Measurements from ENCODE around the gene STH.

STH gene

GRCh38 chr17:46037722-46038255, 38.7 kb downstream of the STH start:
- no peak for DNase-seq (ENCODE audit: low read depth)
- no peak overlapping the region for H3K4me3 ChIP-seq (ENCODE audit: low read depth, low read length)

GRCh38 chr17:46038414-46038813, 39.4 kb downstream of the STH start:
- H3K4me3 ChIP-seq (ENCODE audit: low read depth, low read length), result no peak overlapping the region
- no peak for DNase-seq (ENCODE audit: low read depth)

GRCh38 chr17:46038937-46039336, 39.9 kb downstream of the STH start:
- no peak overlapping the region for H3K4me3 ChIP-seq (ENCODE audit: low read depth, low read length)
- DNase-seq (ENCODE audit: low read depth), result no peak

GRCh38 chr17:46039592-46040186, 40.6 kb downstream of the STH start:
- no peak overlapping the region for H3K4me3 ChIP-seq (ENCODE audit: low read depth, low read length)
- no peak for DNase-seq (ENCODE audit: low read depth)

- H3K4me3 ChIP-seq (ENCODE audit: low read depth, low read length), result no peak overlapping the region
- no peak for DNase-seq (ENCODE audit: low read depth)
Measured at GRCh38 chr17:46042246-46042645, 43.2 kb downstream of the STH start.

GRCh38 chr17:46042925-46043324, 43.9 kb downstream of the STH start:
- no peak for DNase-seq (ENCODE audit: low read depth)
- no peak overlapping the region for H3K4me3 ChIP-seq (ENCODE audit: low read depth, low read length)

- no peak overlapping the region for H3K4me3 ChIP-seq (ENCODE audit: low read depth, low read length)
- no peak for DNase-seq (ENCODE audit: low read depth)
Measured at GRCh38 chr17:46043606-46044005, 44.6 kb downstream of the STH start.

GRCh38 chr17:46044286-46044928, 45.4 kb downstream of the STH start:
- peak; percentile 66 for DNase-seq (ENCODE audit: low read depth)
- H3K4me3 ChIP-seq (ENCODE audit: low read depth, low read length), result no peak overlapping the region

- DNase-seq (ENCODE audit: low read depth), result no peak
- H3K4me3 ChIP-seq (ENCODE audit: low read depth, low read length), result no peak overlapping the region
Measured at GRCh38 chr17:46044989-46045388, 45.9 kb downstream of the STH start.

GRCh38 chr17:46045639-46046038, 46.6 kb downstream of the STH start:
- DNase-seq (ENCODE audit: low read depth), result no peak
- no peak overlapping the region for H3K4me3 ChIP-seq (ENCODE audit: low read depth, low read length)

- no peak for DNase-seq (ENCODE audit: low read depth)
Measured at GRCh38 chr17:46046957-46047356, 47.9 kb downstream of the STH start.

GRCh38 chr17:46047398-46047797, 48.3 kb downstream of the STH start:
- DNase-seq (ENCODE audit: low read depth), result no peak
- H3K4me3 ChIP-seq (ENCODE audit: low read depth, low read length), result no peak overlapping the region

More at GRCh38 chr17:46046957-46047356, 47.9 kb downstream of the STH start:
- no peak overlapping the region for H3K4me3 ChIP-seq (ENCODE audit: low read depth, low read length)

GRCh38 chr17:46047856-46048255, 48.8 kb downstream of the STH start:
- no peak overlapping the region for H3K4me3 ChIP-seq (ENCODE audit: low read depth, low read length)
- DNase-seq (ENCODE audit: low read depth), result no peak

Data from skeletal muscle cell (primary cell).